Heart left ventricle (tissue), 16 donors: Measurements from ENCODE around the gene HK2. TPM values are rescaled to one million over a fixed set of nuclear protein-coding genes. Genes with fewer than 3 reads are reported as not detected.

ENCODE experiments used
- ATAC-seq, 4 donors: fragments of 200-7000 bp; cut with Tn5 transposase; one replicate each; pipeline ENCODE4 v1.9.1; 2020 to 2022; ENCODE audit warnings: moderate library complexity in 4 of 4, mild to moderate bottlenecking in 3 of 4, moderate number of reproducible peaks in 1 of 4
- DNase-seq, 5 donors: peaks; one replicate each; pipeline ENCODE4 v3.0.0-alpha.2; 2020
- H3K27ac ChIP-seq, 12 donors: fragments of 200-600 bp; sonication (generic) in 4 of 12; one replicate each; pipeline versions ENCODE4 v1.5.0 to v1.8.0; 2016 to 2022; ENCODE audit warnings: mild to moderate bottlenecking in 2 of 12
- H3K27me3 ChIP-seq, 9 donors: fragments of 200-600 bp; sonication (generic) in 2 of 9; one replicate each; pipeline versions ENCODE4 v1.5.1 to v1.8.0; 2016 to 2022; ENCODE audit warnings: mild to moderate bottlenecking in 3 of 9
- H3K36me3 ChIP-seq, 9 donors: fragments of 200-600 bp; sonication (generic) in 2 of 9; one replicate each; pipeline versions ENCODE4 v1.5.0 to v1.8.0; 2018 to 2022; ENCODE audit warnings: mild to moderate bottlenecking in 2 of 9
- H3K4me1 ChIP-seq, 12 donors: fragments of 200-600 bp; sonication (generic) in 4 of 12; one replicate each; pipeline versions ENCODE4 v1.5.0 to v1.8.0; 2016 to 2022; ENCODE audit warnings: mild to moderate bottlenecking in 3 of 12
- H3K4me3 ChIP-seq, 12 donors: fragments of 200-600 bp; sonication (generic) in 4 of 12; one replicate each; pipeline versions ENCODE4 v1.5.0 to v1.8.0; 2017 to 2022; ENCODE audit warnings: mild to moderate bottlenecking in 9 of 12, moderate library complexity in 4 of 12
- H3K9me3 ChIP-seq, 12 donors: fragments of 200-600 bp; sonication (generic) in 4 of 12; one replicate each; pipeline versions ENCODE4 v1.5.0 to v1.8.0; 2016 to 2022; ENCODE audit warnings: mild to moderate bottlenecking in 1 of 12
- POLR2A ChIP-seq, 2 donors: fragments of 450-650 bp; IDR thresholded peaks; one replicate each; pipeline ENCODE4 v1.6.1; 2017; ENCODE audit warnings: antibody characterized with exemption in 2 of 2, mild to moderate bottlenecking in 2 of 2, moderate library complexity in 2 of 2
- WGBS, 4 donors: extraction: QIAGEN DNeasy Blood & Tissue Kit in 2 of 4; methylation state at CpG; one replicate each; pipeline versions ENCODE4 v1.1.5 to v1.1.7; 2013 to 2018; 5-methylcytosine and 5-hydroxymethylcytosine counted together
- intact Hi-C, 10 donors: fragments of 100-400 bp; cut with DNase I; formaldehyde crosslinking; loops; one replicate each; pipeline versions ENCODE4 v1.11.1 to v1.14.2; 2022
- polyA plus RNA-seq, 2 donors: library from polyadenylated mRNA; stranded (reverse); fragments of 200-250 nt; gene quantifications; one replicate each; pipeline ENCODE4 v1.2.3, GENCODE V29; 2013
- total RNA-seq, 9 donors: library from RNA; depleted of rRNA in 2 of 9; stranded (reverse); fragments of >200 nt in 2 of 9; fragmentation: NEBNext Ultra II Directional in 3 of 9; extraction: Animal tissue kit (Norgen Biotek cat#: 25700) in 3 of 9; gene quantifications; one replicate each; pipeline versions ENCODE4 v1.1.0 to v1.2.4, GENCODE V29; 2016 to 2023
- TF ChIP-seq, protein P1 (sequence below), 12 donors: fragments of 200-600 bp; sonication (generic) in 4 of 12; IDR thresholded peaks; one replicate each; pipeline versions ENCODE4 v1.5.0 to v1.8.0; 2018 to 2022; ENCODE audit warnings: antibody characterized with exemption in 12 of 12, mild to moderate bottlenecking in 5 of 12
- donor health status: ischemic (EF 13 %, LVEDD 7.1; RV severe dilation, severe dysfunction).
- donor health status: healthy with polysubstance abuse.
- donor health status: DM: no; HTN: yes; CAD: no.
- donor health status: DM: no; HTN: no; CAD: no.
- donor health status: ischemic (EF 25% LVEDD 6.9; RV normal size, moderate dysfunction).
- donor health status: ischemic (EF 25% LVEDD 5.7; RV mildly dilated, moderate dysfunction).
- donor health status: healthy.
- donor health status: DM: yes; HTN: yes; CAD: no.
- donor health status: ischemic (EF 35%, LVEDD 5.7; RV mildly dilated, moderate dysfunction).
- donor health status: nonischemic (EF 11% LVEDD 7.7; RV severe dilation, severe dysfunction).
- donor health status: DM: yes; HTN: yes; CAD: no.
- donor health status: PGD.
- donor health status: ischemic (EF 29% LVEDD 5.4; RV normal size, mild dysfunction).
- donor health status: nonischemic (EF 23%, LVEDD 6.1; RV moderate dilation, normal function).

The HK2 gene
- total and polyA plus RNA-seq, 11 donors: 1.9 to 31.5 (median 16.3) TPM

GRCh38 chr2:74815941-74816340 is 18.0 kb upstream of the HK2 start:
- ATAC-seq: peak in 1 of 4 donors; percentile 22
- no peak for DNase-seq
- no peak for TF ChIP-seq POLR2A (IDR thresholded peaks at IDR 0.05)
- TF ChIP-seq, protein P1, sequence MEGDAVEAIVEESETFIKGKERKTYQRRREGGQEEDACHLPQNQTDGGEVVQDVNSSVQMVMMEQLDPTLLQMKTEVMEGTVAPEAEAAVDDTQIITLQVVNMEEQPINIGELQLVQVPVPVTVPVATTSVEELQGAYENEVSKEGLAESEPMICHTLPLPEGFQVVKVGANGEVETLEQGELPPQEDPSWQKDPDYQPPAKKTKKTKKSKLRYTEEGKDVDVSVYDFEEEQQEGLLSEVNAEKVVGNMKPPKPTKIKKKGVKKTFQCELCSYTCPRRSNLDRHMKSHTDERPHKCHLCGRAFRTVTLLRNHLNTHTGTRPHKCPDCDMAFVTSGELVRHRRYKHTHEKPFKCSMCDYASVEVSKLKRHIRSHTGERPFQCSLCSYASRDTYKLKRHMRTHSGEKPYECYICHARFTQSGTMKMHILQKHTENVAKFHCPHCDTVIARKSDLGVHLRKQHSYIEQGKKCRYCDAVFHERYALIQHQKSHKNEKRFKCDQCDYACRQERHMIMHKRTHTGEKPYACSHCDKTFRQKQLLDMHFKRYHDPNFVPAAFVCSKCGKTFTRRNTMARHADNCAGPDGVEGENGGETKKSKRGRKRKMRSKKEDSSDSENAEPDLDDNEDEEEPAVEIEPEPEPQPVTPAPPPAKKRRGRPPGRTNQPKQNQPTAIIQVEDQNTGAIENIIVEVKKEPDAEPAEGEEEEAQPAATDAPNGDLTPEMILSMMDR (IDR thresholded peaks at IDR 0.05): no peak
- Histone ChIP-seq H3K4me1 (peaks cover 0 to 16% (median 0%) of the 10 kb centered on the region in 12 donors), H3K9me3 (no peaks in the 10 kb centered on the region), H3K4me3 (no peak overlapping the region), H3K36me3 (no peaks in the 10 kb centered on the region), H3K27ac (peak overlapping the region in 1 of 12 donors; percentile 83), H3K27me3 (no peaks in the 10 kb centered on the region)
- intact Hi-C loops: no loop called here
- 72 to 93% (median 89%) methylated on average over 1 of the region's 1 CpG for WGBS, 4 donors

GRCh38 chr2:74816540-74817303 is 17.2 kb upstream of the HK2 start:
- 23 to 29% (median 27%) methylated on average over 7 of the region's 7 CpGs for WGBS, 4 donors
- H3K27me3 ChIP-seq: no peaks in the 10 kb centered on the region
- TF ChIP-seq, protein P1 (IDR thresholded peaks at IDR 0.05): no peak
- no peak for TF ChIP-seq POLR2A (IDR thresholded peaks at IDR 0.05)
- peak overlapping the region in 1 of 12 donors; percentile 83 for H3K27ac ChIP-seq
- no peaks in the 10 kb centered on the region for H3K9me3 ChIP-seq
- peak overlapping the region in 1 of 12 donors; percentile 5 for H3K4me3 ChIP-seq
- ATAC-seq (no peak), DNase-seq (no peak)
- H3K4me1 ChIP-seq: peaks cover 0 to 22% (median 0%) of the 10 kb centered on the region in 12 donors
- no peaks in the 10 kb centered on the region for H3K36me3 ChIP-seq
- intact Hi-C loops: no loop called here

- 77 to 83% (median 79%) methylated on average over 1 of the region's 1 CpG for WGBS, 4 donors
- intact Hi-C loops: no loop called here
Measured at GRCh38 chr2:74817304-74817675, 16.6 kb upstream of the HK2 start.

GRCh38 chr2:74819702-74820101 is 14.2 kb upstream of the HK2 start:
- no peak for ATAC-seq
- Histone ChIP-seq H3K4me3 (no peak overlapping the region), H3K9me3 (no peaks in the 10 kb centered on the region), H3K4me1 (peaks cover 0 to 32% (median 4%) of the 10 kb centered on the region in 12 donors), H3K27ac (no peak overlapping the region), H3K27me3 (no peaks in the 10 kb centered on the region), H3K36me3 (no peaks in the 10 kb centered on the region)
- intact Hi-C loops: no loop called here
- TF ChIP-seq POLR2A (IDR thresholded peaks at IDR 0.05): no peak
- TF ChIP-seq, protein P1 (IDR thresholded peaks at IDR 0.05): no peak
- no peak for DNase-seq

More at GRCh38 chr2:74817304-74817675, 16.6 kb upstream of the HK2 start:
- Histone ChIP-seq H3K27me3 (no peaks in the 10 kb centered on the region), H3K4me1 (peaks cover 0 to 24% (median 3%) of the 10 kb centered on the region in 12 donors), H3K36me3 (no peaks in the 10 kb centered on the region), H3K9me3 (no peaks in the 10 kb centered on the region), H3K4me3 (no peak overlapping the region), H3K27ac (peak overlapping the region in 1 of 12 donors; percentile 83)
- ATAC-seq (peak in 1 of 4 donors; percentile 48), DNase-seq (no peak)
- TF ChIP-seq, protein P1 (IDR thresholded peaks at IDR 0.05): no peak
- TF ChIP-seq POLR2A (IDR thresholded peaks at IDR 0.05): no peak
